ENCODE measurements around the gene CD47. TPM values are rescaled to one million over a fixed set of nuclear protein-coding genes. Genes with fewer than 3 reads are reported as not detected.

The CD47 gene
- 66.9 and 134 TPM in 2 replicates for total RNA-seq

DNA sequence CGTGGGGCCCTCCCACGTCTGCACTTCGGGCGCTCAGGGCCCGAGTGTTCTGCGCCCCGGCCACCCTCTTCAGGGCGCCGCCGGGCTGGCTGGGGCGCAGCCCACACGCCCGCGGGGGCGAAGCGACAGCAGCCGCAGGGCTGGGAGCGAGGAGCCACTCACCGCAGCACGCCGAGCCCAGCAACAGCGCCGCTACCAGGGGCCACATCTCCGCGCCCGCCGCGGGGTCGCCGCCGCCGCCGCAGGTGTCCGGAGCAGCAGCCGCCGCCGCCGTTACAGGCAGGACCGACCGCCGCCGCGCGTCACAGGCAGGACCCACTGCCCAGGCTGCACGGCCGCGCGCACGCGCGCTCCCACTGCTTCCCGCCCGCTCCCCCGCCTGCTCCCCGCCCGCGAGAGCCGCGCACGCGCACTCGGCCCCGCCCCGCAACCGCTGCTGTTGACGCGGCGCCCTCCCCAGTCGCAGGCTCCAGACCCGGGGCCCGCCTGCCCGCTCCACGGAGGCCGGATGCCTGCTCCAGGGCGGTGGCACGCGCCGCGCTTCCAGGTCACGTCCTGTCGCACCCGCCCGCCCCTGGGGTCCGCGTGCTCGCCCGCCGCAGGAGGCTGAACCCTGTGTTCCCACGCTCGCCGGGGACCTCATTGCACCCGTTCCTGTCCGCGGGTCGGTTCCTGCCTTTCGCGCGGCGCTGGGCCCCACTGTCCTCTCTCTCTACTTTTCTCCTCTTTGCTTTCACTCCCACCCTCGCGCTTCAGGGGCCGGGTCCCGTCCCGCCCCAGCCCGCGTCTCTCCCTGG is at the start of gene CD47:
CD47 (minus strand) TSS at position 331 of the 797 bp plus-strand sequence; CDS start at position 208, 123 bp downstream.

Other genes with a start within 250 kb of the CD47 start
- gene IFT57, start 131.4 kb upstream of the CD47 start, total RNA-seq, result 35.1 and 48.4 TPM in 2 replicates
- not detected in 2 replicates for gene HHLA2, start 205.5 kb upstream of the CD47 start, total RNA-seq

All from epithelial cell of umbilical artery (primary cell).